ENCODE measurements around the gene HOXB5. TPM values are rescaled to one million over a fixed set of nuclear protein-coding genes. Genes with fewer than 3 reads are reported as not detected.

HOXB5 gene
- polyA plus RNA-seq, 1 experiment, result not detected

DNA sequence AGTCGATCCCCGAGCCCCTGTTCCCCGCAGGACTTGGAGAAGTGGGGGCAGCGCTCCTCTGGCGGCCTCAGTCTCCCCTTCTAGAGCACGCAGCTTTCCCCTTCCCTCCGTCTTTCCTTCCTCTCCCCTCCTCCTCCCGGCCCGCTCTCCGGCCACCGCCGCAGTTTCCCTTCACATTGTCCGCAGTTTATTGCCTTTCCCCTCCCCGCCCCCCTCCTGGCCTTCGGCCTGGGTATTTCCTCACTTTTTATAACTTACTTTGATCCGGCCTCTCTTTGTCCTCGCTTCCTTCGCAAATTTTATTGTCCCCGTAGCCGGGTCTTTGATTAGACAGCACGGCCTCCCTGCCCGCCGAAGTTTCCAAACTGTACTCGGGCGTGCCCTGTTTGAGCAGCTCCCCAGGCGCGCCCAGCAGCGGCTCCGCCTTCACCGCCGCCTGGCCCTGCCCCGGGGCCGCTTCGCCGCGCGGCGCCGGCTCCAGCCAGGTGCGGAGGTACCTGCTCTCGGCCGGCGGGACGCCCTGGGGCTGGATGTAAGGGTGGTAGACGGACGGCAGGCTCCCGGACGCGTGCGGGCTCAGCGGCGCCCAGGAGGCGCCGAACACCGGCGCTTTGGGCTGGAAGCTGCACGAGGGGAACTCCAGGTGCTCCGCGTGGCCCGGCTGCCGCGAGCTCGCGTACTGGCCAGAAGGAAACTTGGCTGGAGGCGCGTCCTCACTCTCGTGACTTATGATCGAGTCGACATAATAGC, 32.1 kb upstream of the HOXB5 start:
- ChIA-PET CTCF (interaction anchor here (1.0 to 1.9 kb wide), 4 partner anchors 11 to 274 kb away, joined by 3 to 7 read pairs (median 4); no protein-coding TSS in a partner anchor), POLR2A (no interaction called here)
- DNase-seq (ENCODE audit: low read depth), result no peak

DNA sequence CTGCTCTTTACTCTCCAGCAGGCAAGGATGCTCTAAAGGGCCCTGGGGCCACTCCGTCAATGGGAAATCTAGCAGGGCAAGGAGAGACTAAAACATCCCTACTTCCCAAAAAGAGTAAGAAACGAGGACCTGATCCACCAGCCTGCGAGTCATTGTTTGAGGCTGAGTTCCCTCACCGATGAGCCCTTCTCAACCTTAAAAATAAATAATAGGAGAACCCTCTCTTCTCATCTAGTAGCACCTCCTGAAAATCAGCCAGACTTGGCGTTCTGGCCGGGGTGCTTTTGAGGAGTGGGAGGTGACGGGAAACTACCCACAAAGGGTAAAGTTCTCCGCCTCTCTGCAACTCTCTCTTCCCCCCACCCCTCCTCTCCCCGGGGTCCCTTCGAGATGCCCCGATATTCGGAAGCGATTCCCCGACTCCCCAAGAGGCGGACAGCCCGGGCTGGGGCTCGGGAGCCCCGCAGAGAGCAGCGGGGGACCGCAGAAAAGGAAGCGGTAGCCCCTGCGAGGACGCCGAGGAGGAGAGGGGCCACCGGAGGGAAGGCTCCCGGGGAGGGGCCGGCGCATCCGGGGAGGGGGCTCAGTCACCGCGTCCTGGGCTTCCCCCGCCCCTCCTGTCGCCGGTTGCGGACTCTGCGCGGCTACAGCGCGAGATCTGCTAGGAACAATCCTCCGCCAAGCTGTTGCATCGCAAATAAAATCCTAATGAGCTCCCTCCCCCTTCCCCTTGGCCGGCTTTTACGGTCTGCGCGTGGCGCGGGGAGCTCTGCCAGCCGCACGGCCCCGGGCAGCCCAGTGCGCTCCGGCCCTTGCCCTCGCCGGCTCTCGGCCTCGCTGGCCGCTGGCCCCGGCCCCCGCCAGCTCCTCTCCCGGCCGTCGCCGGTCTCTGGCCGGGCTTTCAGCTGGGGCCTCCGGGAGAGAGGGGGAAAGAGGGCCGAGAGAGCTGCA, 31.2 kb upstream of the HOXB5 start:
- POLR2A ChIA-PET, result no interaction called here
- CTCF ChIA-PET, result interaction anchor here (1.7 to 2.0 kb wide), 3 partner anchors 10 to 273 kb away, joined by 3 to 7 read pairs (median 6); partner anchors contain the start of gene HOXB8
- H3K4me3 ChIP-seq (ENCODE audit: low read depth, low read length), result no peak overlapping the region
- no peaks in the 10 kb centered on the region for H3K36me3 ChIP-seq (ENCODE audit: control insufficient read depth, insufficient read depth, low read length)
- TF ChIP-seq, protein P1, sequence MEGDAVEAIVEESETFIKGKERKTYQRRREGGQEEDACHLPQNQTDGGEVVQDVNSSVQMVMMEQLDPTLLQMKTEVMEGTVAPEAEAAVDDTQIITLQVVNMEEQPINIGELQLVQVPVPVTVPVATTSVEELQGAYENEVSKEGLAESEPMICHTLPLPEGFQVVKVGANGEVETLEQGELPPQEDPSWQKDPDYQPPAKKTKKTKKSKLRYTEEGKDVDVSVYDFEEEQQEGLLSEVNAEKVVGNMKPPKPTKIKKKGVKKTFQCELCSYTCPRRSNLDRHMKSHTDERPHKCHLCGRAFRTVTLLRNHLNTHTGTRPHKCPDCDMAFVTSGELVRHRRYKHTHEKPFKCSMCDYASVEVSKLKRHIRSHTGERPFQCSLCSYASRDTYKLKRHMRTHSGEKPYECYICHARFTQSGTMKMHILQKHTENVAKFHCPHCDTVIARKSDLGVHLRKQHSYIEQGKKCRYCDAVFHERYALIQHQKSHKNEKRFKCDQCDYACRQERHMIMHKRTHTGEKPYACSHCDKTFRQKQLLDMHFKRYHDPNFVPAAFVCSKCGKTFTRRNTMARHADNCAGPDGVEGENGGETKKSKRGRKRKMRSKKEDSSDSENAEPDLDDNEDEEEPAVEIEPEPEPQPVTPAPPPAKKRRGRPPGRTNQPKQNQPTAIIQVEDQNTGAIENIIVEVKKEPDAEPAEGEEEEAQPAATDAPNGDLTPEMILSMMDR (IDR thresholded peaks at IDR 0.05; ENCODE audit: insufficient read depth, low read depth, low read length), result no peak
- DNase-seq (ENCODE audit: low read depth), result no peak
- H3K27me3 ChIP-seq (ENCODE audit: control insufficient read depth, insufficient read depth, low read length), result peaks cover 88% of the 10 kb centered on the region

More for the DNA sequence above, 32.1 kb upstream of the HOXB5 start:
- Histone ChIP-seq H3K4me3 (ENCODE audit: low read depth, low read length) (no peak overlapping the region), H3K36me3 (ENCODE audit: control insufficient read depth, insufficient read depth, low read length) (no peaks in the 10 kb centered on the region), H3K27me3 (ENCODE audit: control insufficient read depth, insufficient read depth, low read length) (peaks cover 87% of the 10 kb centered on the region)
- TF ChIP-seq, protein P1 (IDR thresholded peaks at IDR 0.05; ENCODE audit: insufficient read depth, low read depth, low read length), result no peak

DNA sequence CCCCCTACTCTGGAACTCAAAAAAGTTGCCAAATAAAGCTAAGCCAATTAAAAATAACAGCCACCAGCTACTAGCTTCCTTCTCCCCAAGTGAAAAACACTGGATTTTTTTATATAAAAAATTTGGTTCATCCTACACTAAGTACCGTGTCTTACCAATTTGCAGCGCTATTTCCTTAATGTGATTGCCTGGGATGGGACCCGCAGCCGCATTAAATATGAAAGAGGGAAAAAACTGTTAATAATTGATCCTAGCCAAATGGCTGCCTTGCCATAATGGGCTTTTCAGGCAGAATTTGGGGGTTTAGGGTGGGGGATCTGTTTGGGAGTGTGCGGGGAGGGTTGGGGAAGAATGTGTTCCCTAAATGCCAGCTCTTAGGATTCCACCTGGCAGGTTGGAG, 30.5 kb upstream of the HOXB5 start:
- no peak for DNase-seq (ENCODE audit: low read depth)
- Histone ChIP-seq H3K4me3 (ENCODE audit: low read depth, low read length) (no peak overlapping the region), H3K27me3 (ENCODE audit: control insufficient read depth, insufficient read depth, low read length) (peaks cover 90% of the 10 kb centered on the region), H3K36me3 (ENCODE audit: control insufficient read depth, insufficient read depth, low read length) (no peaks in the 10 kb centered on the region)
- TF ChIP-seq, protein P1 (IDR thresholded peaks at IDR 0.05; ENCODE audit: insufficient read depth, low read depth, low read length), result no peak
- ChIA-PET CTCF (interaction anchor here (1.4 to 2.0 kb wide), 4 partner anchors 8 to 273 kb away, joined by 3 to 6 read pairs (median 6); partner anchors contain the start of gene HOXB8), POLR2A (interaction anchor here (0.6 kb wide), 1 partner anchor 475 kb away, joined by 3 read pairs; no protein-coding TSS in a partner anchor)

DNA sequence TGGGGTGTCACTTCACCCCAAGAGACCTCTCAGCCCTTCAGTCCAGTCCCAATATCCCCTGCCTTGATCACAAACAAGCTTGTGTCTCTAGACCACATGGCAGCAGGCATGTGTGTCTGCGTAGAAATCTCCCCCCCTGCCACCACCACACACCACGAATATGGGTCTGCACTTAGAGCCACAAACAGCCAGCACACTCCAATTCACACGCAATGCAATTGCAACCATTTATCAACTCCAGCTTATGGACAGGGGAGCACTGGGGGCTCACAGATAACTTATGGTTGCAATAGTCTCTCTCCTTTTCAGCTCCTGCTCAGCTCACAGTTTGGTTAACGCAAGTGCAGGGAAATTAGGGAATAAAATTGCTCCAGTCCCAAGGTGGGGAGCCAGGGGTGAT, 30.0 kb upstream of the HOXB5 start:
- TF ChIP-seq, protein P1 (IDR thresholded peaks at IDR 0.05; ENCODE audit: insufficient read depth, low read depth, low read length), result no peak

More for the DNA sequence above, 30.0 kb upstream of the HOXB5 start:
- Histone ChIP-seq H3K27me3 (ENCODE audit: control insufficient read depth, insufficient read depth, low read length) (peaks cover 88% of the 10 kb centered on the region), H3K4me3 (ENCODE audit: low read depth, low read length) (no peak overlapping the region), H3K36me3 (ENCODE audit: control insufficient read depth, insufficient read depth, low read length) (no peaks in the 10 kb centered on the region)
- no peak for DNase-seq (ENCODE audit: low read depth)
- ChIA-PET POLR2A (interaction anchor here (0.6 kb wide), 1 partner anchor 474 kb away, joined by 3 read pairs; no protein-coding TSS in a partner anchor), CTCF (interaction anchor here (1.3 to 2.0 kb wide), 4 partner anchors 9 to 11 kb away, joined by 3 to 6 read pairs (median 6); partner anchors contain the start of gene HOXB8)
